GM23248 (cell line): ENCODE measurements around the gene PGLYRP3. TPM values are rescaled to one million over a fixed set of nuclear protein-coding genes. Genes with fewer than 3 reads are reported as not detected.

Experiments
- DNase-seq: peaks from one replicate; pipeline ENCODE4 v3.0.0-alpha.2; 2015
- H2AFZ ChIP-seq: fragments of 200-600 bp; sonication (generic); 2 replicates; pipeline ENCODE4 v1.6.1; 2016; ENCODE audit warnings: antibody characterized with exemption
- H3F3A ChIP-seq: fragments of 200-600 bp; sonication (generic); 2 replicates; pipeline ENCODE4 v1.6.1; 2016; ENCODE audit warnings: mild to moderate bottlenecking, antibody characterized with exemption, mixed run types; ENCODE audit not compliant: insufficient read depth
- H3K27ac ChIP-seq: fragments of 200-600 bp; sonication (generic); 2 replicates; pipeline ENCODE4 v1.5.1; 2016; ENCODE audit warnings: mild to moderate bottlenecking
- H3K27me3 ChIP-seq: fragments of 200-600 bp; sonication (generic); replicated peaks from 2 replicates; pipeline ENCODE4 v1.6.1; 2016; ENCODE audit warnings: mild to moderate bottlenecking; ENCODE audit not compliant: insufficient read depth
- H3K36me3 ChIP-seq: fragments of 200-600 bp; sonication (generic); 2 replicates; pipeline ENCODE4 v1.6.1; 2016; ENCODE audit warnings: low read depth, mild to moderate bottlenecking
- H3K4me1 ChIP-seq: fragments of 200-600 bp; sonication (generic); 2 replicates; pipeline ENCODE4 v1.6.1; 2016; ENCODE audit warnings: mild to moderate bottlenecking; ENCODE audit not compliant: insufficient read depth
- H3K4me2 ChIP-seq: fragments of 200-600 bp; sonication (generic); one replicate; pipeline ENCODE4 v1.6.1; 2016; ENCODE audit warnings: mild to moderate bottlenecking; ENCODE audit not compliant: unreplicated experiment
- H3K4me3 ChIP-seq: fragments of 200-600 bp; sonication (generic); 2 replicates; pipeline ENCODE4 v1.5.1; 2016; ENCODE audit warnings: mild to moderate bottlenecking
- H3K79me2 ChIP-seq: fragments of 200-600 bp; sonication (generic); 2 replicates; pipeline ENCODE4 v1.6.1; 2016; ENCODE audit warnings: mild to moderate bottlenecking; ENCODE audit not compliant: insufficient read depth
- H3K9ac ChIP-seq: fragments of 200-600 bp; sonication (generic); 2 replicates; pipeline ENCODE4 v1.6.1; 2016; ENCODE audit warnings: mild to moderate bottlenecking
- H3K9me2 ChIP-seq: fragments of 200-600 bp; sonication (generic); 2 replicates; pipeline ENCODE4 v1.6.1; 2016; ENCODE audit warnings: mixed run types, mild to moderate bottlenecking, moderate library complexity; ENCODE audit not compliant: insufficient read depth
- H3K9me3 ChIP-seq: fragments of 200-600 bp; sonication (generic); one replicate; pipeline ENCODE4 v1.6.1; 2017; ENCODE audit warnings: low read depth
- H4K20me1 ChIP-seq: fragments of 200-600 bp; sonication (generic); 2 replicates; pipeline ENCODE4 v1.6.0; 2016; ENCODE audit not compliant: insufficient read depth
- EZH2 ChIP-seq: fragments of 200-600 bp; sonication (generic); IDR thresholded peaks from 2 replicates; pipeline ENCODE4 v1.6.1; 2018; ENCODE audit warnings: antibody characterized with exemption, mild to moderate bottlenecking; ENCODE audit not compliant: insufficient read depth, poor library complexity, severe bottlenecking
- EZH2phosphoT487 ChIP-seq: fragments of 200-600 bp; sonication (generic); IDR thresholded peaks from 2 replicates; pipeline ENCODE4 v1.6.1; 2018; ENCODE audit warnings: antibody characterized with exemption, moderate library complexity, mild to moderate bottlenecking, low read depth; ENCODE audit not compliant: insufficient read depth
- WGBS, 2 experiments: methylation state at CpG; one replicate each; pipeline ENCODE4 v1.1.6; 2015 to 2017; ENCODE audit warnings: low lambda C conversion rate in 2 of 2, low coverage in 1 of 2; ENCODE audit errors: missing lambda C conversion rate in 2 of 2; 5-methylcytosine and 5-hydroxymethylcytosine counted together
- in situ Hi-C: fragments of 300-500 bp; cut with MboI; formaldehyde crosslinking; loops from 2 replicates; pipeline ENCODE4 v1.15.0; 2020
- polyA plus RNA-seq: library from polyadenylated mRNA; unstranded; fragments of >200 nt; fragmentation: Nextera tagmentation; extraction: Ambion mirVana; gene quantifications from 2 replicates; pipeline ENCODE4 v1.2.1, GENCODE V29; 2016
- total RNA-seq: library from RNA; depleted of rRNA; stranded (reverse); fragments of >200 nt; shearing (Covaris generic); gene quantifications from 2 replicates; pipeline ENCODE4 v1.2.3, GENCODE V29; 2014

PGLYRP3 gene
- total and polyA plus RNA-seq, 2 experiments from 2014 or later: not detected

DNA sequence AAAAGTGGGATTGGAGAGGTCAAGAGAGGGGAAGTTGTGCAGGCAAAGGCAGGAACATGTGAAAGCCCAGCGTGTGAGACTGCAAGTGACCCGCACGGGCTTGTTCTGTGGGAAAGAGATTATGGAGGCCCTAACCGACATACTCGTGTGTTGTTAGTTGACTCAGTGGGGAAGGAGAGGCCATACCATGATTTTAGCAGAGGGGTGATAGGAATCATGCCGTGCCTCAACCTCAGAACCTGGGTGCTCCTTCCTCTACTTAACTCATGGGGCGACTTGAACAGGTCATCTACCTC lies 19.3 kb downstream of the PGLYRP3 start:
- H3F3A ChIP-seq: no peaks in the 10 kb centered on the region
- H3K36me3 ChIP-seq: no peaks in the 10 kb centered on the region
- in situ Hi-C loops: no loop called here
- no peak overlapping the region for H3K27ac ChIP-seq
- H3K9me2 ChIP-seq: no peaks in the 10 kb centered on the region
- DNase-seq: no peak
- no peak for TF ChIP-seq EZH2
- no peak for TF ChIP-seq EZH2phosphoT487
- no peak overlapping the region for H2AFZ ChIP-seq
- H3K9ac ChIP-seq: no peak overlapping the region
- H3K27me3 ChIP-seq: 0 out of 2 replicates have a peak, but pooled peaks cover 4% of the 10 kb centered on the region
- no peak overlapping the region for H3K4me3 ChIP-seq
- H3K9me3 ChIP-seq: no peaks in the 10 kb centered on the region
- 48 to 50% methylated on average over 7 of the region's 7 CpGs for WGBS, 2 experiments
- no peaks in the 10 kb centered on the region for H3K4me1 ChIP-seq
- H3K4me2 ChIP-seq: no peak overlapping the region
- H3K79me2 ChIP-seq: no peaks in the 10 kb centered on the region
- H4K20me1 ChIP-seq: no peaks in the 10 kb centered on the region

DNA sequence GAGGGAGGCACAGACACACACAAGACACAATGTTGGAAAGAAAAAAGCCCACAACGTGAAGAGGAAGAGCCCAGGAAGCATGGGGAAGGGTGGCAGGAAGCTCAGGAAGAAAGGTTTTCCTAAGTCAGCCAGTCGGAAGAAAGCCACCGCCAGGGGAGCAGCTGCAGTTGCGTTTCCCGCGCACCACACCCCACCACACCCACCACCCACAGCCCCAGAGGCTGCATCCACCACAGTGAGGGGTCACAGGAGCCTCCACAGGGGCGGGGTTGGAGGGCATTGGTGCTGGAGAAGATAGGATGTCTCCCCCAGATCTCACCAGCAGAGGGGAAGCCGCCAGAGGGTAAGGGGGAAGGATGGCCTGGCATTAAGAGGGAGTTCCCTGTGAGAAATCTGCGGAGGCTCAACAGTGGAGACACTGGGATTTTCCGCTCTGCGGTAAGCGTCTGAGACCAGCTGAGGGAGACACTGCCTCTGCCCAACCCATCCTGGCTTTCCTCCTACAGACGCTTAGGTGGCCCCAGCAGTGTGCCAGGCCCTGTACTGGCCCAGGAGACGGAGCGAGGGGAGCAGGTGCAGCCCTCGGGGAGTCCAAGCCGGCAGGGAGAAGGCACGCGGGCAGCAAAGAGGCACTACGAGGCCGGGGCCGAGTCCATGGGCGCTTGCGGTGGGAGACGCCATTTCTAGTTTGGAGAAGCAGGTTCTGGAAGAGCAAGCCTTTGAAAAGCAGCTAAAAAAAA lies 19.8 kb downstream of the PGLYRP3 start:
- 65 to 69% methylated on average over 24 to 25 of the region's 25 CpGs for WGBS, 2 experiments
- no peaks in the 10 kb centered on the region for H3K36me3 ChIP-seq
- no peak overlapping the region for H3K9ac ChIP-seq
- H3K4me1 ChIP-seq: no peaks in the 10 kb centered on the region
- DNase-seq: no peak
- H3K27ac ChIP-seq: no peak overlapping the region
- no peaks in the 10 kb centered on the region for H3K79me2 ChIP-seq
- TF ChIP-seq EZH2 (no peak), EZH2phosphoT487 (no peak)
- in situ Hi-C loops: no loop called here
- H3K4me3 ChIP-seq: no peak overlapping the region
- no peaks in the 10 kb centered on the region for H3K9me2 ChIP-seq
- H2AFZ ChIP-seq: no peak overlapping the region
- H3F3A ChIP-seq: no peaks in the 10 kb centered on the region
- H3K27me3 ChIP-seq: 0 out of 2 replicates have a peak, but pooled peaks cover 4% of the 10 kb centered on the region
- no peak overlapping the region for H3K4me2 ChIP-seq
- H4K20me1 ChIP-seq: no peaks in the 10 kb centered on the region
- no peaks in the 10 kb centered on the region for H3K9me3 ChIP-seq

DNA sequence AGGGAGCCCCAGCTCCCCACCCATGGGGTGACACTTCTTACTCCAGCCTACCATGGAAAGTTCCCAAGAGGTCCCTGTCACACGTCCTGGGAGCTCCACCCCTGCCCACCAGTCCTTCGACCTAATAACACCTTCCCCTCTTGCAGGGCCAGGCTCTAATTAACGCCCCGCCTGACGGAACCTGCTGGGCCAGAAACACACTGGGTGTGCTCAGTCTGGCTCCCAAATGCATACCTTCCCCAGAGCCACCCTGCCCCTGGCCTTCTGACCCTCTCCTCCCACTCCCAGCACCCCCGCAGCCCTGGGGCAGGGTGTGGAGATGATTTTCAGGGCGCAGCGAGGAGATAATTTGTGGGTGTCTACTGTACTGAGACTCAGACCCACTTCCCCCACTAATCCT lies 20.6 kb downstream of the PGLYRP3 start:
- Histone ChIP-seq H2AFZ (no peak overlapping the region), H3K4me1 (no peaks in the 10 kb centered on the region), H3F3A (no peaks in the 10 kb centered on the region), H3K9me3 (no peaks in the 10 kb centered on the region), H3K9me2 (no peaks in the 10 kb centered on the region), H3K27me3 (0 out of 2 replicates have a peak, but pooled peaks cover 4% of the 10 kb centered on the region), H3K4me3 (no peak overlapping the region), H3K79me2 (no peaks in the 10 kb centered on the region), H3K4me2 (no peak overlapping the region), H3K27ac (no peak overlapping the region), H3K36me3 (no peaks in the 10 kb centered on the region), H3K9ac (no peak overlapping the region), H4K20me1 (no peaks in the 10 kb centered on the region)
- in situ Hi-C loops: no loop called here
- TF ChIP-seq EZH2phosphoT487 (no peak), EZH2 (no peak)
- DNase-seq: no peak
- 32 to 35% methylated on average over 6 to 8 of the region's 8 CpGs for WGBS, 2 experiments

GRCh38 chr1:153291514-153291913 lies 21.2 kb downstream of the PGLYRP3 start:
- no peaks in the 10 kb centered on the region for H3K36me3 ChIP-seq
- H3K27me3 ChIP-seq: 0 out of 2 replicates have a peak, but pooled peaks cover 4% of the 10 kb centered on the region
- H3K27ac ChIP-seq: no peak overlapping the region
- no peaks in the 10 kb centered on the region for H3K9me3 ChIP-seq
- no peak overlapping the region for H3K4me2 ChIP-seq
- TF ChIP-seq EZH2phosphoT487 (no peak), EZH2 (no peak)
- H4K20me1 ChIP-seq: no peaks in the 10 kb centered on the region
- H3K4me3 ChIP-seq: no peak overlapping the region
- H3F3A ChIP-seq: no peaks in the 10 kb centered on the region
- no peak for DNase-seq
- 47 to 51% methylated on average over 5 of the region's 5 CpGs for WGBS, 2 experiments
- no peaks in the 10 kb centered on the region for H3K9me2 ChIP-seq
- H3K9ac ChIP-seq: no peak overlapping the region
- no peaks in the 10 kb centered on the region for H3K4me1 ChIP-seq
- no peaks in the 10 kb centered on the region for H3K79me2 ChIP-seq
- no peak overlapping the region for H2AFZ ChIP-seq
- in situ Hi-C loops: no loop called here
